Adipose tissue (tissue), 3 donors: Measurements from ENCODE around the gene RNF225. TPM values are rescaled to one million over a fixed set of nuclear protein-coding genes. Genes with fewer than 3 reads are reported as not detected.

ENCODE experiments used
- H3K27ac ChIP-seq: one replicate; pipeline ENCODE4 v1.5.1; 2013; ENCODE audit warnings: low read depth, low read length
- WGBS, 3 donors: extraction: QIAGEN DNeasy Blood & Tissue Kit; methylation state at CpG; one replicate each; pipeline ENCODE4 v1.1.7; 2013; 5-methylcytosine and 5-hydroxymethylcytosine counted together
- polyA plus RNA-seq, 3 donors: library from polyadenylated mRNA; stranded (reverse); fragments of 200-250 nt; gene quantifications; one replicate each; pipeline ENCODE4 v1.2.3, GENCODE V29; 2013
- donor health status: healthy with polysubstance abuse.
- donor health status: Bipolar disorder and iron deficiency.
- donor health status: healthy.

The RNF225 gene
- polyA plus RNA-seq, 3 donors = not detected

- 91 to 95% (median 94%) methylated on average over 6 of the region's 6 CpGs for WGBS, 3 donors
These were observed 12.4 kb upstream of the RNF225 start for GRCh38 chr19:58382997-58383603.

GRCh38 chr19:58385313-58385890, 10.1 kb upstream of the RNF225 start:
- WGBS, 3 donors = 69 to 86% (median 85%) methylated on average over 9 of the region's 9 CpGs
- no peak overlapping the region for H3K27ac ChIP-seq

More at GRCh38 chr19:58382997-58383603, 12.4 kb upstream of the RNF225 start:
- H3K27ac ChIP-seq = no peak overlapping the region

- 7 to 11% (median 8%) methylated on average over 30 to 36 of the region's 36 CpGs for WGBS, 3 donors
- H3K27ac ChIP-seq = peak overlapping the region; percentile 60
These were observed 9.4 kb upstream of the RNF225 start for GRCh38 chr19:58385891-58386575.

- WGBS, 3 donors = 0 to 1% (median 0%) methylated on average over 64 of the region's 64 CpGs
- peak within 1 kb of the TSS; percentile 60 for H3K27ac ChIP-seq
These were observed 8.7 kb upstream of the RNF225 start, which contains the start of gene RPS5 for GRCh38 chr19:58386576-58387337. Gene RPS5, plus strand, starts transcription at chr19:58387269. Its CDS starts 869 bp downstream, at chr19:58388138.

- H3K27ac ChIP-seq = peak overlapping the region; percentile 60
- 5 to 9% (median 8%) methylated on average over 39 of the region's 39 CpGs for WGBS, 3 donors
These were observed 7.9 kb upstream of the RNF225 start for GRCh38 chr19:58387338-58388174.

GRCh38 chr19:58388175-58388526, 7.3 kb upstream of the RNF225 start:
- WGBS, 3 donors = 56 to 84% (median 81%) methylated on average over 3 of the region's 3 CpGs
- H3K27ac ChIP-seq = no peak overlapping the region

GRCh38 chr19:58392945-58393724, 2.3 kb upstream of the RNF225 start:
- H3K27ac ChIP-seq = no peak overlapping the region
- 90 to 92% (median 92%) methylated on average over 26 of the region's 26 CpGs for WGBS, 3 donors

- WGBS, 3 donors = 85 to 92% (median 88%) methylated on average over 4 of the region's 4 CpGs
These were observed 1.8 kb upstream of the RNF225 start for GRCh38 chr19:58393725-58394033.

GRCh38 chr19:58394821-58395219, 636 bp upstream of the RNF225 start:
- H3K27ac ChIP-seq = no peak overlapping the region
- 59 to 69% (median 69%) methylated on average over 3 of the region's 3 CpGs for WGBS, 3 donors

More at GRCh38 chr19:58393725-58394033, 1.8 kb upstream of the RNF225 start:
- no peak overlapping the region for H3K27ac ChIP-seq

GRCh38 chr19:58395979-58396627, 647 bp downstream of the RNF225 start:
- H3K27ac ChIP-seq = no peak overlapping the region
- 4 to 6% (median 5%) methylated on average over 26 to 75 of the region's 75 CpGs for WGBS, 3 donors

GRCh38 chr19:58396691-58397532, 1.5 kb downstream of the RNF225 start:
- 26 to 29% (median 27%) methylated on average over 51 to 58 of the region's 58 CpGs for WGBS, 3 donors
- no peak overlapping the region for H3K27ac ChIP-seq

GRCh38 chr19:58397533-58398037, 2.1 kb downstream of the RNF225 start:
- WGBS, 3 donors = 59 to 68% (median 67%) methylated on average over 7 of the region's 7 CpGs
- no peak overlapping the region for H3K27ac ChIP-seq

- 72 to 85% (median 83%) methylated on average over 4 of the region's 4 CpGs for WGBS, 3 donors
- no peak overlapping the region for H3K27ac ChIP-seq
These were observed 2.6 kb downstream of the RNF225 start for GRCh38 chr19:58398087-58398486.

- WGBS, 3 donors = 93 to 96% (median 95%) methylated on average over 6 of the region's 6 CpGs
These were observed 3.1 kb downstream of the RNF225 start for GRCh38 chr19:58398545-58398944.

GRCh38 chr19:58399903-58400302, 4.4 kb downstream of the RNF225 start:
- WGBS, 3 donors = 96 to 99% (median 97%) methylated on average over 3 of the region's 3 CpGs
- H3K27ac ChIP-seq = no peak overlapping the region

More at GRCh38 chr19:58398545-58398944, 3.1 kb downstream of the RNF225 start:
- H3K27ac ChIP-seq = no peak overlapping the region

GRCh38 chr19:58400316-58400915, 5.0 kb downstream of the RNF225 start:
- 43 to 55% (median 51%) methylated on average over 18 of the region's 18 CpGs for WGBS, 3 donors
- H3K27ac ChIP-seq = no peak overlapping the region
